Suppressor macrophage (primary cell): ENCODE measurements around the gene MFSD2B.
"Not testable (repeated sequence)": the region's sequence is repeated elsewhere in the genome, so short reads cannot be mapped to it uniquely, and the experiment has no call there.

Source experiments
- DNase-seq, 4 experiments: peaks; one replicate each; pipeline ENCODE4 v3.0.0-alpha.2; 2020 to 2022

MFSD2B gene

GRCh38 chr2:24020244-24020643 lies 10.4 kb downstream of the MFSD2B start:
- DNase-seq, result no peak

GRCh38 chr2:24021122-24021998 lies 11.5 kb downstream of the MFSD2B start:
- DNase-seq, result peak in 3 of 4 experiments; percentile 16 to 37 (median 19)

- DNase-seq, result no peak
These were observed 12.6 kb downstream of the MFSD2B start for GRCh38 chr2:24022324-24022974.

- no peak for DNase-seq
These were observed 13.2 kb downstream of the MFSD2B start for GRCh38 chr2:24022975-24023575.

GRCh38 chr2:24024018-24024417 lies 14.1 kb downstream of the MFSD2B start:
- DNase-seq, result no peak

- no peak for DNase-seq
These were observed 15.2 kb downstream of the MFSD2B start for GRCh38 chr2:24024996-24025663.

- DNase-seq, result no peak
These were observed 16.3 kb downstream of the MFSD2B start for GRCh38 chr2:24026233-24026632.

GRCh38 chr2:24038786-24039499 lies 29.1 kb downstream of the MFSD2B start:
- DNase-seq, result no peak

GRCh38 chr2:24040511-24040910 lies 30.6 kb downstream of the MFSD2B start:
- no peak for DNase-seq

- DNase-seq, result not testable (repeated sequence)
These were observed 33.2 kb downstream of the MFSD2B start for GRCh38 chr2:24043133-24043532.

GRCh38 chr2:24045511-24046508 lies 35.9 kb downstream of the MFSD2B start:
- DNase-seq, result no peak

GRCh38 chr2:24046599-24046929 lies 36.7 kb downstream of the MFSD2B start:
- DNase-seq, result no peak

- DNase-seq, result peak; percentile 95 to 99 (median 96)
These were observed 37.2 kb downstream of the MFSD2B start, which contains the start of gene WDCP for GRCh38 chr2:24046930-24047702. WDCP (minus strand) TSS chr2:24047391; CDS start chr2:24039494, 7,897 bp downstream.

- DNase-seq, result no peak
These were observed 37.8 kb downstream of the MFSD2B start for GRCh38 chr2:24047703-24048033.

GRCh38 chr2:24048769-24049484 lies 39.0 kb downstream of the MFSD2B start:
- DNase-seq, result peak in 3 of 4 experiments; percentile 5 to 16 (median 13)

- DNase-seq, result peak; percentile 36 to 64 (median 52)
These were observed 39.7 kb downstream of the MFSD2B start, which contains the start of gene FKBP1B for GRCh38 chr2:24049485-24050021. FKBP1B (plus strand) TSS chr2:24049741; CDS start chr2:24049850, 109 bp downstream.

GRCh38 chr2:24050041-24050979 lies 40.4 kb downstream of the MFSD2B start:
- peak; percentile 19 to 67 (median 39) for DNase-seq

GRCh38 chr2:24051833-24052232 lies 41.9 kb downstream of the MFSD2B start:
- DNase-seq, result no peak
